ENCODE data around the gene TMED9. TPM values are rescaled to one million over a fixed set of nuclear protein-coding genes. Genes with fewer than 3 reads are reported as not detected.

TMED9 gene
- polyA plus RNA-seq, 1 experiment = 391 TPM

- H3K36me3 ChIP-seq (ENCODE audit: control insufficient read depth, insufficient read depth, low read length) = peaks cover 24% of the 10 kb centered on the region
- no peak for DNase-seq (ENCODE audit: low read depth)
- CTCF ChIA-PET = interaction anchor here (1.6 kb wide), 1 partner anchor 14 kb away, joined by 5 read pairs; no protein-coding TSS in a partner anchor
- H3K27me3 ChIP-seq (ENCODE audit: control insufficient read depth, insufficient read depth, low read length) = peaks cover 4% of the 10 kb centered on the region; the same call in 1 of the 2 replicates
- TF ChIP-seq CTCF (IDR thresholded peaks at IDR 0.05; ENCODE audit: insufficient read depth, low read depth, low read length) = no peak
- no peak overlapping the region for H3K4me3 ChIP-seq (ENCODE audit: low read depth, low read length)
- POLR2A ChIA-PET = no interaction called here
These were observed 1.5 kb downstream of the TMED9 start for GRCh38 chr5:177593511-177593910.

- ChIA-PET POLR2A (no interaction called here), CTCF (no interaction called here)
- TF ChIP-seq CTCF (IDR thresholded peaks at IDR 0.05; ENCODE audit: insufficient read depth, low read depth, low read length) = no peak
- DNase-seq (ENCODE audit: low read depth) = no peak
- Histone ChIP-seq H3K27me3 (ENCODE audit: control insufficient read depth, insufficient read depth, low read length) (peaks cover 2% of the 10 kb centered on the region; the same call in 1 of the 2 replicates), H3K36me3 (ENCODE audit: control insufficient read depth, insufficient read depth, low read length) (peaks cover 24% of the 10 kb centered on the region), H3K4me3 (ENCODE audit: low read depth, low read length) (no peak overlapping the region)
These were observed 2.1 kb downstream of the TMED9 start for GRCh38 chr5:177594071-177594470.

- TF ChIP-seq CTCF (IDR thresholded peaks at IDR 0.05; ENCODE audit: insufficient read depth, low read depth, low read length) = no peak
- ChIA-PET POLR2A (no interaction called here), CTCF (interaction anchor here (2.1 kb wide), 1 partner anchor 94 kb away, joined by 5 read pairs; no protein-coding TSS in a partner anchor)
These were observed 3.1 kb downstream of the TMED9 start for GRCh38 chr5:177595026-177595585.

GRCh38 chr5:177595991-177596774, 4.2 kb downstream of the TMED9 start:
- ChIA-PET POLR2A (no interaction called here), CTCF (interaction anchor here (2.1 kb wide), 1 partner anchor 96 kb away, joined by 5 read pairs; no protein-coding TSS in a partner anchor)
- TF ChIP-seq CTCF (IDR thresholded peaks at IDR 0.05; ENCODE audit: insufficient read depth, low read depth, low read length) = no peak

More at GRCh38 chr5:177595026-177595585, 3.1 kb downstream of the TMED9 start:
- peaks cover 24% of the 10 kb centered on the region for H3K36me3 ChIP-seq (ENCODE audit: control insufficient read depth, insufficient read depth, low read length)
- DNase-seq (ENCODE audit: low read depth) = no peak
- H3K4me3 ChIP-seq (ENCODE audit: low read depth, low read length) = no peak overlapping the region
- peaks cover 2% of the 10 kb centered on the region; the same call in 1 of the 2 replicates for H3K27me3 ChIP-seq (ENCODE audit: control insufficient read depth, insufficient read depth, low read length)

GRCh38 chr5:177596775-177597238, 4.8 kb downstream of the TMED9 start:
- CTCF ChIA-PET = interaction anchor here (2.1 kb wide), 1 partner anchor 96 kb away, joined by 5 read pairs; no protein-coding TSS in a partner anchor
- no peak overlapping the region for H3K4me3 ChIP-seq (ENCODE audit: low read depth, low read length)
- H3K27me3 ChIP-seq (ENCODE audit: control insufficient read depth, insufficient read depth, low read length) = no peaks in the 10 kb centered on the region
- H3K36me3 ChIP-seq (ENCODE audit: control insufficient read depth, insufficient read depth, low read length) = peaks cover 24% of the 10 kb centered on the region
- TF ChIP-seq CTCF (IDR thresholded peaks at IDR 0.05; ENCODE audit: insufficient read depth, low read depth, low read length) = no peak
- no peak for DNase-seq (ENCODE audit: low read depth)
- POLR2A ChIA-PET = no interaction called here

More at GRCh38 chr5:177595991-177596774, 4.2 kb downstream of the TMED9 start:
- DNase-seq (ENCODE audit: low read depth) = no peak
- Histone ChIP-seq H3K36me3 (ENCODE audit: control insufficient read depth, insufficient read depth, low read length) (peaks cover 24% of the 10 kb centered on the region), H3K4me3 (ENCODE audit: low read depth, low read length) (no peak overlapping the region), H3K27me3 (ENCODE audit: control insufficient read depth, insufficient read depth, low read length) (no peaks in the 10 kb centered on the region)
